Smooth muscle cell (in vitro differentiated cells): ENCODE measurements around the gene CRKL. TPM values are rescaled to one million over a fixed set of nuclear protein-coding genes. Genes with fewer than 3 reads are reported as not detected.
"Not testable (repeated sequence)": the region's sequence is repeated elsewhere in the genome, so short reads cannot be mapped to it uniquely, and the experiment has no call there.

Experiments
- DNase-seq: peaks from one replicate; lab custom pipeline; 2025; ENCODE audit not compliant: unreplicated experiment; lab: John Stamatoyannopoulos, UW
- H2AFZ ChIP-seq: fragments of 200-600 bp; sonication (generic); 2 replicates; pipeline ENCODE4 v1.6.0; 2016; ENCODE audit warnings: antibody characterized with exemption, low read depth, mild to moderate bottlenecking
- H3F3A ChIP-seq: fragments of 200-600 bp; sonication (generic); 2 replicates; pipeline ENCODE4 v1.6.0; 2017; ENCODE audit warnings: antibody characterized with exemption, low read depth
- H3K27ac ChIP-seq: fragments of 200-600 bp; sonication (generic); 2 replicates; pipeline ENCODE4 v1.5.1; 2016; ENCODE audit warnings: low read depth, mild to moderate bottlenecking
- H3K27me3 ChIP-seq: fragments of 200-600 bp; sonication (generic); 2 replicates; pipeline ENCODE4 v1.6.1; 2016; ENCODE audit warnings: low read depth, mild to moderate bottlenecking
- H3K36me3 ChIP-seq: fragments of 200-600 bp; sonication (generic); 2 replicates; pipeline ENCODE4 v1.5.1; 2016; ENCODE audit warnings: low read depth
- H3K4me1 ChIP-seq: fragments of 200-600 bp; sonication (generic); 2 replicates; pipeline ENCODE4 v1.5.1; 2016; ENCODE audit warnings: low read depth
- H3K4me2 ChIP-seq: fragments of 200-600 bp; sonication (generic); 2 replicates; pipeline ENCODE4 v1.6.0; 2016; ENCODE audit warnings: mild to moderate bottlenecking
- H3K4me3 ChIP-seq: fragments of 200-600 bp; sonication (generic); 2 replicates; pipeline ENCODE4 v1.5.1; 2016; ENCODE audit warnings: mild to moderate bottlenecking
- H3K79me2 ChIP-seq: fragments of 200-600 bp; sonication (generic); 2 replicates; pipeline ENCODE4 v1.6.0; 2016; ENCODE audit warnings: low read depth, mild to moderate bottlenecking
- H3K9ac ChIP-seq: fragments of 200-600 bp; sonication (generic); 2 replicates; pipeline ENCODE4 v1.6.0; 2016; ENCODE audit warnings: low read depth
- H3K9me3 ChIP-seq: fragments of 200-600 bp; sonication (generic); replicated peaks from 2 replicates; pipeline ENCODE4 v1.5.1; 2016; ENCODE audit warnings: low read depth
- H4K20me1 ChIP-seq: fragments of 200-600 bp; sonication (generic); 2 replicates; pipeline ENCODE4 v1.6.0; 2016; ENCODE audit warnings: low read depth
- CTCF ChIP-seq: fragments of 200-600 bp; sonication (generic); IDR thresholded peaks from 2 replicates; pipeline ENCODE4 v1.5.1; 2017; ENCODE audit warnings: borderline replicate concordance, mild to moderate bottlenecking, antibody characterized with exemption; ENCODE audit not compliant: insufficient read depth, poor library complexity, severe bottlenecking
- WGBS: methylation state at CpG from one replicate; pipeline ENCODE4 v1.1.7; 2016; ENCODE audit warnings: low lambda C conversion rate; 5-methylcytosine and 5-hydroxymethylcytosine counted together
- polyA plus RNA-seq: library from polyadenylated mRNA; unstranded; fragments of >200 nt; fragmentation: Nextera tagmentation; extraction: Ambion mirVana; gene quantifications from 2 replicates; pipeline ENCODE4 v1.2.1, GENCODE V29; 2016
- total RNA-seq: library from RNA; depleted of rRNA; stranded (reverse); fragments of >200 nt; gene quantifications from 2 replicates; pipeline ENCODE4 v1.2.3, GENCODE V29; 2014

CRKL gene
- total and polyA plus RNA-seq, 2 experiments from 2014 or later, result 26.6 to 40.9 TPM

GRCh38 chr22:20899827-20900423 is 17.3 kb upstream of the CRKL start:
- DNase-seq, result no peak
- 88% methylated on average over 7 of the region's 7 CpGs for WGBS

GRCh38 chr22:20901093-20902033 is 15.8 kb upstream of the CRKL start:
- WGBS, result 96% methylated on average over 18 of the region's 18 CpGs
- not testable (repeated sequence) for H4K20me1 ChIP-seq, H3K4me1 ChIP-seq, H3K27ac ChIP-seq, H3K4me2 ChIP-seq, H3F3A ChIP-seq, H3K27me3 ChIP-seq, H3K36me3 ChIP-seq, H3K9me3 ChIP-seq, DNase-seq, H3K4me3 ChIP-seq, H2AFZ ChIP-seq, H3K9ac ChIP-seq, H3K79me2 ChIP-seq

More at GRCh38 chr22:20899827-20900423, 17.3 kb upstream of the CRKL start:
- no peaks in the 10 kb centered on the region for H3K4me1 ChIP-seq
- no peaks in the 10 kb centered on the region for H3K79me2 ChIP-seq
- H3K4me3 ChIP-seq, result no peak overlapping the region
- no peaks in the 10 kb centered on the region for H3K36me3 ChIP-seq
- no peak overlapping the region for H3K4me2 ChIP-seq
- no peaks in the 10 kb centered on the region for H3K9me3 ChIP-seq
- H3K27me3 ChIP-seq, result no peaks in the 10 kb centered on the region
- no peak for TF ChIP-seq CTCF
- no peak overlapping the region for H2AFZ ChIP-seq
- H3K9ac ChIP-seq, result no peak overlapping the region
- no peaks in the 10 kb centered on the region for H3F3A ChIP-seq
- no peaks in the 10 kb centered on the region for H4K20me1 ChIP-seq
- no peak overlapping the region for H3K27ac ChIP-seq

- 98% methylated on average over 2 of the region's 2 CpGs for WGBS
- Histone ChIP-seq H3K4me2 (no peak overlapping the region), H3F3A (no peaks in the 10 kb centered on the region), H3K4me1 (no peaks in the 10 kb centered on the region), H4K20me1 (no peaks in the 10 kb centered on the region), H3K79me2 (no peaks in the 10 kb centered on the region), H3K36me3 (no peaks in the 10 kb centered on the region), H3K9me3 (no peaks in the 10 kb centered on the region), H3K27me3 (no peaks in the 10 kb centered on the region), H3K27ac (no peak overlapping the region), H3K9ac (no peak overlapping the region), H2AFZ (no peak overlapping the region), H3K4me3 (no peak overlapping the region)
- no peak for DNase-seq
- TF ChIP-seq CTCF, result no peak
Measured at GRCh38 chr22:20903093-20903492, 14.1 kb upstream of the CRKL start.
